GM19193 (cell line): ENCODE data around the gene RFX8.

ENCODE experiments used
- POLR2A ChIP-seq: IDR thresholded peaks from 4 replicates; pipeline ENCODE4 v1.6.1; 2011; ENCODE audit not compliant: insufficient read depth, insufficient read length; ENCODE audit errors: extremely low read depth

RFX8 gene

DNA sequence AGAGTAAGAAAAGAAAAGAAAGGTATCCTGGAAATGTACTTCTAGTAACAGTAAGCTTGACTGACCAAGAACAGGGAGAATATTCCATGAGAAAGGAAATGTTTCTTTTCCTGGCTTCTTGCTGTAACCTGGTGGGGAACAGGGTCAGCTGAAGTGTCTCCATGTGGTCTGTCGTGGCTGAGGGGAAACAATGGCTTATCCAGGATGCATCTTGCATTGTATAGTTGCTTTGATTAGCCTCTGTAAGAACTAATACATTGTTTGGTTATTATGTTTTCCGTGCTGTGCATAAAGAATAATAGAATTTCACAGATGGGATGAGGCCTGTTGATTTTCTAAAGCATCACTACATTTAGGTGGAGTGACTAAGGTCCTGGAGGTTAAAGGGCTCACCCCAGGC is 92.5 kb downstream of the RFX8 start:
- no peak for TF ChIP-seq POLR2A

DNA sequence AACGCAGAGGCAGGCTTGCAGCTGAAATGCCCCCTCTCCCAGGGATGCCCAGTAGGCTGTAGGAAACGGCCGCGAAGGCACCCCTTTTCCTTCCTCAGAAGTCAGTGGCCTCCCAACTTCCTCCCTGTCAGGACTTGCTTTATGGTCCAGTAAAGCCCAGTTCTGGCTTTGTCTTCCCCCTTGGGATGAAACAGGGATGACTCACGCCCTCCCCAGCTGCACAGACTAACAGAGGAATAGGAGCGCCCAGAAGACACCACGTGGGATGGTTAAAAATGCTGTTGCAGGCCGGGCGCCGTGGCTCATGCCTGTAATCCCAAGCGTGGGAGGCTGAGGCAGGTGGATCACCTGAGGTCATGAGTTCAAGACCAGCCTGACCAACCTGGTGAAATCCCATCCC is 94.5 kb downstream of the RFX8 start:
- TF ChIP-seq POLR2A, result no peak

DNA sequence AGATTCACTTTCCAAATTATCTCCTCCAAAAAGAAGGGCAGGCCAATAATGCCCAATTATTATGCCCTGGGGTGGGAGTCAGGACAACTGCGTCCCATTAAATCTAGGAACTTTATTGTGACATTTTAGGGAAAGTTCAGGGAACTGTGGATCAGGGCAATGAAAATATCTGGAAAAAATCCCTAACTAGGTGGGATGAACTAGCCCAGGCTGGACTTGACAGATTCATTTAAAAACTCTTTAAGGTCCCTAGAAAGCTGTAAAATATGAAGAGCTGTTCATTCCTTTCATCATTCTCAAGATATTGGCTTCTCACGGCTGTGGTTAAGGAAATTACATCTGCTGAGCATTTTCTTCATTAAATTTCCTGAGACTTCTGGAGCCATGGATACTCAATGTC is 95.8 kb downstream of the RFX8 start:
- TF ChIP-seq POLR2A, result no peak

DNA sequence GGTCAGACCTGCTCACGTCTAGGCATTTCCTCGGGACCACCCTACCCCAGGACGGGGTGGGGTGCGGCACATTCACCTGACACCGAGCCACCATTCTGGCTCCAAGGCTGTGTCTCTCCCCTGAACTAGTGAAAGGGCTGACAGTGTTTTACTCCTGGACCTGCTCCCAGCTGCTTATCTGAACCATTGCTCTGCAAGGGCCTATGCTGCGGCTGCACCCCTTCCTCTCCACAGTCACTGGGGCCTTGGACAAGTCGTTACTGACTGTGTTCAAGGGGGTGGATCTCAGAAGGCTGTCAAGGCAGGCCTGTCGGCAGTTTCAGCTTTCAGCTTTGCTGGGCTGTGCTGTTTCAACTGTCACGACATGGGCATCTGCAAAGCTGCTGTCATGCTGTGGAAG is 99.3 kb downstream of the RFX8 start:
- no peak for TF ChIP-seq POLR2A

DNA sequence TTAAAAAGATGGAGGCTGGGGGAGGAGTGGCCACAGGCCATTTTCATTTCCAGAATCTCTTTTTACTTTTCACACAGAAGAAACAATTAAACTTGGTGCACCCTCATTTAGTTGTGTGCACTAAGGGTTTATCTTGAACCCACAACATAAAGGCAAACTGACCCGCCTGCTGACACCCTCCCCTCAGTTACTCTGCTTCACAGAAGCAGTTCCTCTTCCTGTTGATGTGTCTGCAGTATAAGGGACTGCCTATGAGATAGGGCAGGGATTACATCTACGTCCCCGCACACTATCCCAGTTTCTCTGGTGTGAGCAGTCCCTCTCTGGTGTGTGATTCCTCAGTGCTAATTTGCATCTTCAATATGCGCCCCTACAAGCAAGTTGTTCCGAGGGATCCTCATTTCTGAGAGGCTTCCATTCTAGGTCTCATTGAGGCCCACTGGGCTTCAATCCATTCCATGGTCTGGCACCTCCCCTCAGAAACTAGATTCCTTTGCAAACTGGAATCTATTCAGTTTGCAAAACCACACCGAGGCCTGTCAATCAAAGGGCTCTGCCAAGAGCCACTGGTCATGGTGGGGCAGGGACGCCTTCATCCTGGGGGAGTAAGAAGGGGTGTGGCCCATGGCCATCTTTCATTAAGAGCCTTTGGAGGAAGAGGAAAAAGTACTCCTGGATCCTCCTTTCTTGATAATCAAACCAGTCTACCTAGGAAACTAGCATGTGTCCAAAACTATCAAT is 99.9 kb downstream of the RFX8 start:
- TF ChIP-seq POLR2A, result no peak

DNA sequence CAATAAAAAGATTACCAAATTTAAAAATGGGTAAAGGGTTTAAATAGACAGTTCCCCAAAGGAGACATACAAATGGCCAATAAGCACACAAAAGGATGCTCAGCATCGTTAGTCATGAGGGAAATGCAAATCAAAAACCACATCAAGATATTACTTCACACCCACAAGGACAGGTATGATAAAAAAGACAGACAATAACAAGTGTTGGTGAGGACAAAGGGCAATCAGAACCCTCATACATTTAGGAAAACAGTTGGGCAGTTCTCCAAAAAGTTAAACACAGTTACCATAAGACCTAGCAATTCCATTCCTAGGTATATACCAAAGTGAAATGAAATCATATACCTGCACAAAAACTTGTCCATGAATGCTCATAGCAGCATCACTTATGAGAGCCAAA is 102.1 kb downstream of the RFX8 start:
- no peak for TF ChIP-seq POLR2A

DNA sequence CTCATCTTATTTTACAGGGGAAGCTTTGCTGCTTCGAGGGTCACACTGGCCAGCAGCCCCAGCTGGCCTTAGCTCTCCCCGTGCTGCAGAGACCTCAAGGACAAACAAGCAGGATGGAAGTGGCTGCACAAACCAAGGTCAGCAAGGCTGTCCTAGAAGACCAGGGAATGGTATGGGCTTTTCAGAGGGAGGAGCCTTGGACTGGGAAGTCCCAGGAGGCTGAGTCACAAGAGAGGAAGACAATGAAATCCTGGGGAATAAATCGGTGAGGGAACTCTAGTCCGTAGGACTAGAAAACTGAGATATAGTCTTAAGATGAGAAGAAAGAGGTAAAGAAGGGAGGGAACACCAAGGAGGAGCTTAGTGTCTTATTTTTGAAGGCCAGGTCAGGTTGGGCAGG is 103.3 kb downstream of the RFX8 start:
- no peak for TF ChIP-seq POLR2A

DNA sequence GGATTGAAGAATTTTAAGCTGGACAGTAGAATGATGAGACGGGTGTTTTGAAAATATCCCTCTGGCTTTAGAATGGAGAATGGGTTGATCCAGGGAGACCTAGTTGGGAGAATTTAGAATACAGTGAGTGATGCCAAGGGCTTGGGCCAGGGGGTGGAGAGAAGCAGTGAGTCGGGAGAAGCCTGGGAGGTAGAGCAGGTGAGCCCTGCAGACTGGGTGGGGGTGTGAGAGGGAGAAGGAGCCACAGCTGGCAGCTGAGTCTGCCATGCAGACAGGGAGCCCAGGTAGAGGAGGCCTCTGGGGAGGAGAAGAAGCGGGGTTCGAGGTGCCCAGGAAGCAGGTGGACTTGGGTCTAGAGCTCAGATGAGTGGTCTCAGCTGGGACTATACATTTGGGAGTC is 105.8 kb downstream of the RFX8 start:
- TF ChIP-seq POLR2A, result no peak

DNA sequence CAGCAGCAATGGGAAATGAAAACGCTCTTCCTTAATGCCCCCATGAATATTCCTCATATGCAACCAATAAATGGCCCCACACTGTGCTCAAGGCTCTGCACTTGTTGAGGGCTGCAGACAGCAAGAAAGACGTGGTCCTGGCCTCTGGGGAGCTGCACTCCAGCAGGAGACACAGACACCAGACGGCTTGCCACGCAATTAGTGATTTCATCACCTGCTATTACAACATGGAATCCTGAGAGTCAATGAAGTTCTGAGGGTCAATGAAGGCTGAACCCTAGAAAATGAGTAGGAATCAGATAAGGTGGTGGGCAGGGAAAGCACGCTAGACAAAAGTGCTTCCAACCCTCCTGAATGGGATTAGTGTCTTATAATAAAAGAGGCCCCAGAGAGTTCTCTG is 106.5 kb downstream of the RFX8 start:
- no peak for TF ChIP-seq POLR2A

DNA sequence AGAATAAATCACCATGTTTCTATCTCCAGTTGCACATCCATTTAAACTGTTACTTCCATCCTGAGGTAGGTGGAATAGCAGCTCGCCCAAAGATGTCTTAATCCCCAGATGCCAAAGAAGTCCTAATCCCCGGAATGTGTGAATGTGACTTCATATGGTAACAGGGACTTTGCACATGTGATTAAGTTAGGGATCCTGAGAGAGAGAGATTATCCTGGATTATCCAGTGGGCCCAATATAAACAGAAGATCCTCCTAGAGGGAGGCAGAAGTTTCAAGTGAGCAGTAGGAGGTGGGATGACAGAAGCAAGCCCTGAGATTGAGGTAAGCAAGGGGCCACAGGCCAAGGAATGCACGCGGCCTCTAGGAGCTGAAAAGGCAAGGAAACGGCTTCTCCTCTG is 107.4 kb downstream of the RFX8 start:
- TF ChIP-seq POLR2A, result no peak

DNA sequence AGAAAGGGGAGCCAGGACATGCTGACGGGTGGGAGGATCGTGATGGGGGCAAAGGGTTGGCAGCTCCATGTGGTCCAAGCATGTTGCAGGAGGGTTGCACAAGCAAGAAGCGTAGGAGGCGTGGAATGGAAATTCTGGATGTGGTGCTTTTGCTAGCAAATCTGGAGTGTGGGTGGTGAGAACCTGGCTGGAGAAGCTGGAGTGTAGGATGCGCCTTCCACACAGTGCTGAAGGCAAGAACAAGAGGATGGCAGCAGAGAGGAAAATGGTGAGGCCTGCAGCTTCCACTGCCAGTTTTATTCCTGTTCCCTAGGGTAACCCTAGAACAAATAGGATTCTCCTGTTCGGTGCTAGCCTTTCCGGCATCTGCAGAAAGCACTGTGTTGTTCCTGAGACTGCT is 110.0 kb downstream of the RFX8 start:
- TF ChIP-seq POLR2A, result no peak

DNA sequence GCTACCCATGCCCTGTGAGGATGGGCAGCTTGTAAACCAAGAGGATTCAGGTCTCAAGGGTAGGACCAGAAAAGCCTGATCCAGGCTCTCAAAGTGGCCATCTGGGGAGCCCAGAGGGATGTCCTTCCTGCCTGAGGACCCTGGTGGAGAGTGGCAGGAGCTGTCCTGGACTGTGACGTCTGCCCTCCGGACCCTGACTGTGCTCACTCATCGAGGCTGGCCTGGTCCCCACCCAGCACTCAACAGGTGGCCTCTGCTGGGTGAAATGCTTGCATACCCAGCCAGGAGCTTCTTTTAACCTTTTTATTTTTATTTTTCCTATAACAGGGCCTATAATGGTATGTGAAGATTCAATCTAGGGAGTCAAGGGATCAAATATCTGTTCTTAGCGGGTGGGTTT is 112.1 kb downstream of the RFX8 start:
- no peak for TF ChIP-seq POLR2A

DNA sequence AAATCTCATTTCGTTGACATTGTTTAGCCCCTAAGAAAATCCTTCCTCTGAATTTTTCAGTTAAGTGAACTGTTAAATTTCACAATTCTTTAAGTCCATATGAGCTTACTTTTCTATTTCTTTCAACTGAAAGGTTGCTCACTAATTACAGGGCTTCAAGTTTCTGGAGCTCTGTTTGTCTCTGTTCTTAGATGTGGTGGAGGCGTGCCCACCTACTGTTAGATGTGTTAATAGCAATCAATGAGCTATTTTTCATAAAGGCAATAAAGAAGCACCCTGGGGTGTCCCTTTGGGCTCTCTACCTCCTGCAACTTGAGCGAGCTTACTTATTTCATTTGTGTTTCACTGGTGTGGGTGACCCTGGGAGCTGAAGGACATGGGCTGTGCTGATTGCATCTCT is 112.6 kb downstream of the RFX8 start:
- TF ChIP-seq POLR2A, result no peak

DNA sequence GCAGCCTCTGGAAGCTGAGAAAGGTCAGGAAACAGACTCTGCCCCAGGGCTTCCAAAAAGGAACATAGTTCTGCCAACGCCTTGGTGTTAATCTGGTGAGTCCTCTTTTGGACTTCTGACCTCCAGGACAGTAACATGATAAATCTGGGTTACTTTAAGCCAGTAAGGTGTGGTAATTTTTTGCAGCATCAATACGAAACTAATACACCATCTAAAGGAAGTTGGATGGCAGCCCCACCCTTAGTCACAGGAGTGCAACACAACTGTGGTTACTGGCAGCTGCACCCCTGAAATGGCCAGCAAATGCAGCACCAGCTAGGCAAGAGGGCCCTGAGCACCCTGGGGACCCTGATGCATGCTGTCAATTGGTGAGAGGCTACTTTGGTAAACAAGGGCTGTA is 113.4 kb downstream of the RFX8 start:
- no peak for TF ChIP-seq POLR2A

DNA sequence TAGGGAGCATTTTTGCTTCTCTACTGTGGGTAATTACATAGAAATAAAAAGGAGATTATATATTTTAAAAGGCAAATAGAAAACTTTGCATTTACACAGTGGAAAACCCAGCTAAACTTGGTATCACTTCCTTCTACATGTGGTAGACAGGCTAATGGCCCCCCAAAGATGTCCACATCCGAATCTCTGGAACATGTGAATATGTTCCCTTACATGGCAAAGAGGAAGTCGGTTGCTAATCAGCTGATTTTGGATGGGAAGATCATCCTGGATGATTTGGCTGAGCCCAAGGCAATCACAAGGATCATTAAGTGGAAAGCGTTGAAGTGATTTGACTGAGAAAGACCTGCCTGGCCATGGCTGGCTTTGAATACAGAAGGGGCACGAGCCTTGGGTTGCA is 113.8 kb downstream of the RFX8 start:
- no peak for TF ChIP-seq POLR2A

DNA sequence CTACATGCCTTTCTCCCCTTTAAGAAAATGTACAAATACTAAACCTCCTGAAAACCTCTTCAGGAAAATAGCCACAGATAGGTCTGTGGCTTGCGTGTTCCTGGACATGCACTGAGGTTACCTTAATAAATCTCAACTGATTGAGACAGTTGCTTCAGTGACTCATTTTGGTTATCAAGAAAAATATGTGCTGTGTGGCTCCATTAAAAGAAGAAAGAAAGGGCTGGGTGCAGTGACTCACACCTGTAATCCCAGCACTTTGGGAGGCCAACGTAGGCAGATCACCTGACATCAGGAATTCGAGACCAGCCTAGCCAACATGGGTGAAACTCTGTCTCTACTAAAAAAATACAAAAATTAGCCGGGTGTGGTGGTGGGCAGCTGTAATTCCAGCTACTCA is 114.7 kb downstream of the RFX8 start:
- no peak for TF ChIP-seq POLR2A

DNA sequence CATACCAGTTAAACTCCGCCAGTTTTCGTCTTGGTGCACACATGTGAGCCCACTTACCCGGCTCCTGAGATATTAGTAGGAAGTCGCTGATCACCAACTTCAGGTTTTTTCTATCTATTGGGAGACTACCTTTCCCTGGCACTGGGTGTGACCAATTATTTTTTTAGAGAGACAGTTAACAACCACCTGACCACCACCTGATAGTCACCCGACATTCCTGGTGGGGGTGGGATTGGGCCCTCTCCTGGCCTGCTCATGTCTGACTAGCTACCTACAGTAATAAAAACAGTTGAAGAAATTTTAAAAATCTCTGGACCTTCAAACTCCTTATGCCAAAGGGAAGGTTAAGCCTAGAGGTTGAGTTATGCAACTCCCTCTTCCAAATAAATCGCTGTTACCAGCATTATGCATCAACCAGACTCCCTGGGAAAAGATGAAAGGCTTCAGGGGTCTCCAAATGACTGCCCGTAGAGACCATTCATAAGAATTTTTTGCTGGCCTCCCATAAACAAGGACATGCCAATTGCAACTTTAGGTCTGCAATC is 115.4 kb downstream of the RFX8 start:
- no peak for TF ChIP-seq POLR2A
